HG03378 (cell line): Measurements from ENCODE around the gene FSHR.
A peak's percentile ranks its signal among the peaks of the same experiment; 100 is the strongest.

Experiments
- ATAC-seq: cut with Tn5 transposase; IDR thresholded peaks from one replicate; pipeline ENCODE4 v1.9.1; 2021; ENCODE audit warnings: mild to moderate bottlenecking, moderate library complexity; ENCODE audit not compliant: unreplicated experiment

The FSHR gene

DNA sequence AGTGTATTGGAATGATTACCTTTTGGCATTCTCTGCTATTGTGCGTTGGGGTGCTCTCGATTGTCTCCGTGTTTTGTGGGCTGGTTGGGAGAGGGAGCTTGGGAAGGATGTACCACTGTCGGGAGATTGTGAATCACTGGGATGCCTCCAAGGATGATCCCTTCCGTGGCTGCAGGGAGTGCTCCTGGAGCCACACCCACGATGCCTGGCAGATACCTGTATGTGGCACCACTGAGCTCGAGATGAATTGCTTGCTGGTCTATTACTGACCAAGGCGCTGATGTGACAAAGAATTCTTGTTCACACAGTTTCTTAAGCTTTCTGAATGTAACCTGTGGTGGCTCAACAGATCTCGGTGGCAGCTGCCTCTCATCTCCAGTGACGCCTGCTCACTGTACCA is 239.1 kb downstream of the FSHR start:
- no peak for ATAC-seq

DNA sequence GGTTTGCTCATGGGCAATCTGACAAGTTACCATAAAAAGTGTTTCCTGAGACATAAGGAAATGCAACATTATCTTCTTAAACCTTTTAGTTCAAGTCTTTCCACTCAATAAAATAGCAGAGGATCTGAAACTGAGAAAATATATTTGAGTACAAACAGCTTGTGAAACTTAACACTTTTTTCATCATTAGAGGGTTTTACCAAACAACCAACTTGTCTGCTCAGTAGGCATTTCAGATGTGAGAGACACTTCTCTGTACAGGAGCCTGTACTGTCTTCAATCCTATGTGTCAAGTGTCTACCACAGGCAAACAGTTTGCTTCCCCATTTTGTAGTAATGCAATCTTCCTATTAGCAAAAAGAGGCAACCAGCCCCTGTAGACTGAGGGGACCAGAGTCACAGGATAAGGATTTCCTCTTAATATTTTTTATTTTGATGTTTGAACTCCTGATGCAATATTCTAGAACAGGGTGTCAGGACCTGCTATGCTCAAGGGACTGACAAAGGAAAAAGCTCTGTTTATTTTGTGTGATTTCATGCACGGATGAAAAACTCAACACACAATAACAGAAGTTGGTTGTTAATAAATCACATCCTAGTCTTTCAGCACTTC is 239.7 kb downstream of the FSHR start:
- ATAC-seq: peak; percentile 86
